Astrocyte of the cerebellum (primary cell): ENCODE data around the gene FIBCD1.

ENCODE experiments used
- DNase-seq: peaks from one replicate; pipeline ENCODE4 v3.0.0-alpha.2; 2011; ENCODE audit warnings: low read depth
- H3K4me3 ChIP-seq: 2 replicates; pipeline ENCODE4 v1.5.1; 2011; ENCODE audit warnings: mild to moderate bottlenecking, low read depth, low read length, moderate library complexity
- CTCF ChIP-seq: IDR thresholded peaks from 2 replicates; pipeline ENCODE4 v1.5.1; 2012; ENCODE audit warnings: low read length, low read depth, moderate library complexity, mild to moderate bottlenecking; ENCODE audit errors: missing control alignments
- in situ Hi-C: cut with HindIII; loops from 2 replicates; pipeline ENCODE4 v1.10.0; 2017; ENCODE audit warnings: low sequenced_read_pairs

The FIBCD1 gene

GRCh38 chr9:130936285-130937117 is 2.5 kb downstream of the FIBCD1 start:
- no peak overlapping the region for H3K4me3 ChIP-seq
- TF ChIP-seq CTCF: no peak
- in situ Hi-C loops: no loop called here
- DNase-seq: peak; percentile 15

DNA sequence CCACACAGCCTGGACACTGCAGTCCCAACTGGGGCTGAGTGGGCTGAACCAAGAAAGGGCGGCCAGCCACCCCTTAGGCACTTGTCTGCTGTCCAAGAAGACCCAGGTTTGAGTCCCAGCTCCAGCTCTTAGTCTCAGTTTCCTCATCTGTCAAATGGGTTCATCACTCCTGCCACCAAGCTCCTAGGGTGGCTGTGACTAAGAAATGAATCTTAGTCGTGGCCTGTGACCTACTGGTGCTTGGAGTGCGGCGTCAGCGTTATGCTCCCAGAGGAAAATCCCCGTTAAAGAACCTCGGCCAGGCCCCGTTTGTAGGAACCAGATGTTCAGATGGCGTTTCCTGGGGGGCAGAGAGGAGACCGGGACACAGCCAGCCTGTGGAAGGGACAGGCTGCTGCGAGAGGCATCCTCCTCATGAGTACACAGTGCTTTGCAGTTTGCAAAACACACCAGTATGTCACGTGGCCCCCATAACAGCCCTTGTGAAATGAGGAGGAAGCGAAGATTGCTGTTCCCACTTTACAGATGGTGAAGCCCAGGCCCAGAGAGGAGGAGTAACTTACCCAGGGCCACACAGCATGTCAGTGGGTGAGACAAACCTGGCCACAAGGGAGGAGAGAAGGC is 3.3 kb downstream of the FIBCD1 start:
- in situ Hi-C loops: no loop called here
- DNase-seq: no peak
- no peak for TF ChIP-seq CTCF
- H3K4me3 ChIP-seq: no peak overlapping the region

DNA sequence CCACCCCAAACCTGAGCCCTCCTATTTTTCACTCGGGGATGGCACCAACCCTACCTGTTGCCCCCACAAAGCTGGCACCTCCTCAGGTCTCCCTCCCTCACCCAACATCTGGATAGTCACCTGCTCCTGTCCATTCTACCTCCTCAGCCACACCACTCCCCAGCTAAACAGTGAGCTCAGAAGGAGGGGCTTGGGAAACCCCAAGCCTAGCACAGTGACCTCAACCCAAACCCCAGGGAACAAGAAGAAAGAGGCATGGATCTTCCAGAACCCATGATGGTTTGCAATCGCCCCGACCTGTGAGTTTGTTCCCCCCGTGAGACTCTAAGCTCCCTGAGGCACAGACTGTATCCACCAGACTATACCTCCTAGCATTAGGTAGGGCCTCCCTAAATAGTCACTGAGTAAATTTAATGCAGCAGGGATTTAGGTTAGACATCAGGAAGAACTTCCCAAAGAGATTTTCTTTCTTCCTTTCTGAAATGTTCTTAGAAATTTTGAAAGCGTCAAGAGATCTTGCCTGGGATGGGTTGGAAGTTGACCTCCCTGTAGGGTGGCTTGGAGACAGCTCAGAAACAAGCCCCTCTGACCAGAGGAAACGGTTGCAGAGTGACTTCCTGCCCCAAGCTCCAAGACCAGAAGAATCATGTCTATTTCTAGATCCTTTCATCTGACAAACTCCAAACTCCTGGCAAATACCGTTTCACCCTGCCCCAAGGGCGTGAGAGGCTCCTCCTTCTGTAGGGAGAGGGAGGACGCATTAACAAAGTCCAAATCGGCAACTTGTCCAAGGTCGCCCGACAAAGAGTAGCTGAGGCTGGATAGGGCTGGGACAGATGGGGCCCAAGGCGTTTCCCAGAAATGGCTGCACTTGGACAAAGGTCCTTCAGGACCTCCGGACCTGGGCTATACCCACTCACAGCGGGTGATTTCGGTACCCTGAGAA is 4.1 kb downstream of the FIBCD1 start:
- H3K4me3 ChIP-seq: no peak overlapping the region
- DNase-seq: no peak
- TF ChIP-seq CTCF: no peak
- in situ Hi-C loops: no loop called here

- TF ChIP-seq CTCF: no peak
- DNase-seq: no peak
- no peak overlapping the region for H3K4me3 ChIP-seq
- in situ Hi-C loops: no loop called here
Observed at GRCh38 chr9:130934246-130934645, 4.8 kb downstream of the FIBCD1 start.

- TF ChIP-seq CTCF: no peak
- in situ Hi-C loops: no loop called here
- H3K4me3 ChIP-seq: no peak overlapping the region
- DNase-seq: peak; percentile 16
Observed at GRCh38 chr9:130933114-130934046, 5.7 kb downstream of the FIBCD1 start.
